NCI-H345 (cell line): Measurements from ENCODE around the gene BANP.
"Not testable (repeated sequence)": the region's sequence is repeated elsewhere in the genome, so short reads cannot be mapped to it uniquely, and the experiment has no call there.

Experiments used
- DNase-seq: peaks from one replicate; lab custom pipeline; 2025; lab: John Stamatoyannopoulos, UW

Gene BANP

DNA sequence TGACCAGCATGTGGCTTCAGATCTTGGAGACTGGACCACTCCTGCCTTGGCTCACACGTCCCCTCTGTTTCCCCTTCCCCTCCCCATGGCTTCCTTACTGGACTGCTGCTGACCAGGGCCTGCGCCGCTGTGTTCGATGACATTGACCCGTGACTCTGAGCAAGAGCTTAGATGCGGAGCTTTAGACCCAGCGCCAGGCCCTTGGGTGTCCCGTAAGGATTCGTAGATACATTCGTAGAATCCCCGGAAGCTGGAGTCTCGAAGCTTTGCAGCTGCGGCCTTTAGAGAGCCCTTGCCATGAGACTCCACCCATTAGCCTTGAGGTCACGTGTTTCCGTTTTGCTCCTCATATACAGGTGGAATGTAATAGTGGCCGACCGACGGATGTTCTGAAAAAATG, 65.2 kb downstream of the BANP start:
- not testable (repeated sequence) for DNase-seq

GRCh38 chr16:88016964-88017363, 65.7 kb downstream of the BANP start:
- DNase-seq: no peak

- DNase-seq: no peak
Measured at GRCh38 chr16:88017587-88018101, 66.4 kb downstream of the BANP start.

- DNase-seq: not testable (repeated sequence)
Measured at GRCh38 chr16:88018382-88018781, 67.1 kb downstream of the BANP start.

DNA sequence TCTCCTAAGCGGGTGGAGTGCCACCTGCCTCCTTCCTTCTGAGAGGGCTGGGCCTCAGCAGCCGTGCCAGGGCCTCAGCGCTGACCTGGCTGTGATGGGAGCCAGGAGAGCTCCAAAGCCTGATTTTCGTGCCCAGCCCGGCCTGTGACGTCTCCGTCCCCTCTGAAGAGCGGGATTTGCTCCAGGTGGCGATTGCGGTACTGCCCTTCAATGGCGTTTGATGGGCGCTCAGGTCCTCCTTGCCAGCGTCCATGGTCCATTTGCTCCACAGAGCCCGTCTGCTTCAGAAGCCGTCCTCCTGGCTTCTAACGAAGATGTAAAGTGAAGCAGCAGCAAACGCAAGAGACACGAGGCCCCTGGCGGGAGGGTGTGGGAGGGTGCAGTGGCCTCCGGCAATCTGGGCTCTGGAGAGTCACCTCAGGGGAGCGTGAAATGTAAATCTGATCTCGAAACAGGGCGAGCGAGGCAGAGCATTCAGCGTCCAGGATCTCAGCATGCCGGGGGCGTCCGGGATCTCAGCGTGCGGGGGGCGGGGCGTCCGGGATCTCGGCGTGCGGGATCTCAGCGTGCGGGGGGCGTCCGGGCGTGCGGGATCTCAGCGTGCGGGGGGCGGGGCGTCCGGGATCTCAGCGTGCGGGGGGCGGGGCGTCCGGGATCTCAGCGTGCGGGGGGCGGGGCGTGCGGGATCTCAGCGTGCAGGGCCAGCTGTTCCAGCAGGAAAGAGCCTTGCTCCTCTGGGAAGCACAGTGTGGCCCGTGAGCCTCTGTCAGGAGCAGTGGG, 68.0 kb downstream of the BANP start:
- not testable (repeated sequence) for DNase-seq

DNA sequence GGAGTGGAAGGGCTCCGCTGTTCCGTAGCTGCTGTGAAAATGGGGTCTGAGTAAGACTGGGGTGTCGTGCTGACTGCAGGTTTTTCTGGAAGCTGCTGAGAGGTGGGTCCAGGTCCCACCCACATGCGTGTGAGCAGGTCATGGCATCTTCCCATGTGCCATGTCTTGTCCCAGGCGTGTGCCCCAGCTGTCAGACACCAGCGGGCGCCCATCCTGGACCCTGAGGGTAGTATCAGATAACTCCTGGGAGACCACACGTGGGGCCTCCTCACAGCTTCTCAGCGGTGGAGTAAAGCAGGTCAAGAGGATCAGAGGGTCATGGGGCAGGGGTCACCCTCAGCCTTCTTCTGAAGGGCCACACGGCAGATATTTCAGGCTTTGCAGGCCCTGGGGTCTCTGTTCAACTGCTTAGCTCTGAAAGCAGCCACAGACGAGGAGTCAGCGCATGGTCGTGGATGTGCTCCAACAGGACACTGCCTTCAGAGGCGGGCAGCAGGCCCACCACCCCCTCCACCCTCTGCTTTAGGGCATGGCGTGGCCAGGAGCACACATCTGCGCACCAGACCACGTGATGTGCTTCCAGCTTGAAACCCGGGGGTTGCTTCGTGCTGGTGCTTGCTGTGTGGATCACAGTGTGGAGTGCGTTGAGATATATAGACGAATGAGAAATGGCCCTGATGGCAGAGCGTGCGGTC, 68.7 kb downstream of the BANP start:
- DNase-seq: no peak

DNA sequence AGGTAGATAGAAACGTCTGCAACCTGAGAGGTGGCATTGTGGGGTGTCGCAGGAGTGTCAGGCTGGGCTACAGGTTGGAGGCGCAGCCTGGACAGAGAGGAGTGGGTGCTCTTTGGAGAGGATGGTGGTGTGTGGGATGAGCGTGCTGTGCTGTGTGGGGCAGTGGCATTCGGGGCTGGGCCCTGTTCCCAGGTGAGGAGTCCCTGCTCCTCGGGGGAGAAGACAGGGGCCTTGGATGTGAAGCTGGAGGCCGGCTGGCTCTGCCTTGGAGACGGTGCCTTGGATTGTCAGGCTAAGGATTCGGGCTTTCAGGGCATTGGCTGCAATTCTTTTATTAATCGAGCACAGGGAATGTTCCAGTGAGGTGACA, 69.3 kb downstream of the BANP start:
- no peak for DNase-seq

GRCh38 chr16:88021041-88021970, 70.1 kb downstream of the BANP start:
- DNase-seq: not testable (repeated sequence)

DNA sequence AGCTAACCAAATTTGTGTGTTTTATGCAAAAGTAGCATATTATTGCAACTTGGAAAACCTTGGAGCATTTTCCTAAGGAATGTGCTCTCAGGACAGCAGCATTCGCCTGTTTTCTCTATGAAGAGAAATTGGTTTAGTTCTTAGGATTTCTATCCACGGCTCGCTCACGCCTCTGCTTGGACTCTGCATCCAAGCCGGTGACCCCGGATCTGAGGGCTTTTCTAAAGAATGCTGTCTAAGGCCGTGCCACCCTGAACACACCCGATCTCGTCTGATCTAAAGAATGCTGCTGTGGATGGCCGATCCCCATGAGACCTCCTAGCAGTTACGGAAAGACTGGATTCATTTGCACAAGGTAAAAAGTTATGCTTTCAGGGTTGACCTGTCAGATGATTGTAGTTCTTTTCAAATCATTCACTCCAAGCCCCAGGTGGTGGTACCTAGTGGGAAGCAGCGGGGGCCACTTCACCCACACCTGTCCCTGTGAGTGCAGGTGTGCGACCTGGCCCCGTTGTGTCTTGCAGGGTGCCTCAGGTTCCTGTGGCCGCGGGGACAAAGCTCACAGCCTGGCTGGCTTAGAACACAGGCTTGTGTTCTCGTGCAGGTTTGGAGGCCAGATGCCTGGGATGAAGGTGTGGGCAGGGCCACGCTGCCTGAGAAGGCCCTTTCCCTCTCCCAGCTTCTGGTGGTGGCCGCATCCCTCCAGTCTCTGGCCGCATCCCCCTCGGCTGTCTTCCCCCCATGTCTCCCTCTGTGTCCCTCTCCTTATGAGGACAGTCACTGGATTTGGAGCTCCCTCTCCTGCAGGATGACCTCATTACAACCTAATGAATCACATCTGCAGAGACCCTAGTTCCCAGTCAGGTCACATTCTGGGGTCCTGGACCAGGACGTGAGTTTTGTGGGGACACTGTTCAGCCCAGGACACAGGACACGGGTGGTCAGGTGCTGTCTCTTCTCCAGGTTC, 71.1 kb downstream of the BANP start:
- DNase-seq: peak; percentile 51

DNA sequence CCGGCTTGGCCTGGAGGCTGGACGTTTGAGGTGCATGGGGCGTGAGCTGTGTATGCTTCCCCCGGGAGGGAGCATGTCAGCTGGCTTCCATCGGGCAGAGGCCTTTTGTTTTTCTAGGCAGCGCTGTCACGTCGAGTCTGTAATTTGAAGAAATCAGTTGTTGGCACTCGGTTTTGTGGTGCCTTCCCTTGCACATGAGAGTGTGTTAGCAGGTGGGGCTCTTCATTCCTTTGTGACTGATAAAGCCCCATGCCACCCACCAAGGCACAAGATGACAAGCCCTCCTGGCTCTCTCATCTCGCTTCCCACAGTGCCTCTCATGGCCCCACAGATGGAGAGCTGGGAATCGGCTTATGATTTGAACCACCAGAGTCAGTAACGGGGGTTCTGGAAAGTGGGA, 72.1 kb downstream of the BANP start:
- no peak for DNase-seq

DNA sequence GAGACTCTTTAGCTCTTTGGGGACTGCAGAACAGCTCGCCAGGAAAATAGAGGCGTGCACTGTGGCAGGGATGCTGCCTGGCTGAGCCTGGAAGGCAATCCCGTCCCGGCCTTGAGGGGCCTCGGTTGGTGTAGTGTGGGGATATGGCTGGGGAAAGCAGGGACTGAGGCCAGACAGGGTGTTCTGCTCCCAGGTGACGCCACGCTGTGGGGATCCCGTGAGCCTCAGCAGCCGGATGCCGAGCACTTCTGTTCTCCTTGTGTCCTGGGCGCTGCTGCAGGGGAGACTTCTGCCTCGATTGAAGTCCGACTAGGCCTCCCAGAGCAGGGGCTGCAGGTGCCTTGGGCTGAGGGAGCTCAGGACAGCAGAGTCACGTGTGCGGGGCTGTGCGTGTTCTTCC, 72.6 kb downstream of the BANP start:
- no peak for DNase-seq

GRCh38 chr16:88024491-88025085, 73.4 kb downstream of the BANP start:
- DNase-seq: not testable (repeated sequence)

DNA sequence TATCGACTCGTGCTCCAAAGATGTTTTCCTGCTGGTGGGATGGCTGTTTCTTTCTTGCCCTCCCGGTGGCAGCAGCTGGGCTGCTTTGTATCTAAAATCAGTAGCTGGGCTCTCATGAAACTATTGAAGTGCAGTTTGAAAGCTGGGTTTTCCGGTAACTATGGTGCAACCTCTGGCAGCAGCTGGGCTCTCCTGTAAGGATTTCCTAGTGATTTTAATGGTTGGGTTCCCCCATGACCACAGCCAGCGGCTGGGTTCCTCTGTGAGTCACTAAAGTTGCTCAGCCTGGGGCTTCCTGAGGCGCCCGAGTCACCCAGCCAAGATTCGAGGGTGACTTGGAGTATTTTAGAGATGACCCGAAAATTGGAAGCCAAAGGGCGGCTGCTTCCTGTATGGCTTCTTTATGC, 73.9 kb downstream of the BANP start:
- not testable (repeated sequence) for DNase-seq

- DNase-seq: not testable (repeated sequence)
Measured at GRCh38 chr16:88025828-88026555, 74.8 kb downstream of the BANP start.

- DNase-seq: no peak
Measured at GRCh38 chr16:88026964-88027938, 76.0 kb downstream of the BANP start.

DNA sequence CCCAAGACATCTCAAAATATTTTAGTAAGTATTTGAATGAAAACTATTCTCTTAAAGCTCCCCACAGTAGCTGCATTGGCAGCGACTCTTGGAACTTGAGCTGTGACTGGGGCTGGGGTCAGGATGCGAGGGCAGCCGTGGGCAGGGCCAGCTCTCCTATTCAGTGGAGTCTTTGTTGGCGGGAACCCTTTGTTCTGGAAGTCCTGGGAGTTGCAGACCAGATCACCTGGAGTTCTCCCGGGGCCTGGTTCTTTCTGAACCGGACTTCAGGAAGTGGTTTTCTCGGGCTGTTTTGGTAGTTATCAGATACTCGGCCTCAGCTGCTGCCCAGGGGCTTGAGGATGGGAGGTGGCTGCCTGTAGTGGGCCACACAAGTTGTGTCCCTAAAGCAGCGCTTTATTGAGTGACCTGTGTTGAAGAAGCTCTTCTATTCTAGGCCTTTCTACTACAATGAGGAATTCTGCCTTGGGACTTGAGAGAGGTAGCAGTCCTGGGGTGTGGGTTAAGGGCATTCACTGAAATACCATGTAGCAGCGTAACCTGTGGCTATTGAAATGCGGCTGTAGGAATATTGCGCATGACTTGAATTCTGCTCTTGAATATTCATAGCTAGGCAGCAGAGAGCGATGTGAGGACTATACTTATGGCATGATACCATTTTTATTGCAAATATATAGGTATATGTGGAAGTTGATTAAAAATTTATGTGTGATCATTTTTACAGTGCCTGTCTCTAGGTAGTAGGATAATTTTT, 77.1 kb downstream of the BANP start:
- DNase-seq: not testable (repeated sequence)

- DNase-seq: no peak
Measured at GRCh38 chr16:88030498-88030897, 79.3 kb downstream of the BANP start.

GRCh38 chr16:88030961-88031360, 79.7 kb downstream of the BANP start:
- DNase-seq: not testable (repeated sequence)
